ENCODE data around the gene SEC24B. TPM values are rescaled to one million over a fixed set of nuclear protein-coding genes. Genes with fewer than 3 reads are reported as not detected.

Gene SEC24B
- total RNA-seq, 1 donor from 2014 or later: 36.1 TPM

GRCh38 chr4:109494563-109494962, 60.9 kb downstream of the SEC24B start:
- CTCF ChIA-PET: no interaction called here
- no peak overlapping the region for H3K4me3 Mint-ChIP-seq
- POLR2A ChIA-PET: no interaction called here

GRCh38 chr4:109495514-109495913, 61.9 kb downstream of the SEC24B start:
- H3K36me3 Mint-ChIP-seq (ENCODE audit: low read depth): peaks cover 80% of the 10 kb centered on the region
- ChIA-PET POLR2A (interaction anchor here (0.6 kb wide), 1 partner anchor 18 kb away, joined by 3 read pairs; no protein-coding TSS in a partner anchor), CTCF (no interaction called here)
- H3K4me3 Mint-ChIP-seq: no peak overlapping the region
- ATAC-seq (ENCODE audit: low read depth) (no peak), DNase-seq (no peak)
- H3K27ac Mint-ChIP-seq: no peak overlapping the region
- peaks cover 1% of the 10 kb centered on the region for H3K4me1 Mint-ChIP-seq
- H3K27me3 Mint-ChIP-seq: no peaks in the 10 kb centered on the region
- intact Hi-C loops (cut with micrococcal nuclease): no loop called here
- no peaks in the 10 kb centered on the region for H3K9me3 Mint-ChIP-seq
- TF ChIP-seq CTCF (IDR thresholded peaks at IDR 0.05): no peak

More at GRCh38 chr4:109494563-109494962, 60.9 kb downstream of the SEC24B start:
- Mint-ChIP-seq H3K27ac (no peak overlapping the region), H3K36me3 (ENCODE audit: low read depth) (peaks cover 74% of the 10 kb centered on the region), H3K9me3 (no peaks in the 10 kb centered on the region), H3K4me1 (peaks cover 1% of the 10 kb centered on the region), H3K27me3 (no peaks in the 10 kb centered on the region)
- intact Hi-C loops (cut with micrococcal nuclease): no loop called here
- no peak for ATAC-seq (ENCODE audit: low read depth)
- DNase-seq: no peak
- no peak for TF ChIP-seq CTCF (IDR thresholded peaks at IDR 0.05)

- ChIA-PET CTCF (no interaction called here), POLR2A (no interaction called here)
- H3K27ac Mint-ChIP-seq: no peak overlapping the region
- ATAC-seq (ENCODE audit: low read depth) (no peak), DNase-seq (no peak)
- no peaks in the 10 kb centered on the region for H3K9me3 Mint-ChIP-seq
- no peaks in the 10 kb centered on the region for H3K27me3 Mint-ChIP-seq
- H3K36me3 Mint-ChIP-seq (ENCODE audit: low read depth): peaks cover 82% of the 10 kb centered on the region
- intact Hi-C loops (cut with micrococcal nuclease): no loop called here
- H3K4me1 Mint-ChIP-seq: no peaks in the 10 kb centered on the region
- no peak for TF ChIP-seq CTCF (IDR thresholded peaks at IDR 0.05)
- H3K4me3 Mint-ChIP-seq: no peak overlapping the region
Observed at GRCh38 chr4:109496875-109497274, 63.3 kb downstream of the SEC24B start.

- ChIA-PET CTCF (no interaction called here), POLR2A (interaction anchor here (0.5 kb wide), 1 partner anchor 68 kb away, joined by 5 read pairs; no protein-coding TSS in a partner anchor)
- ATAC-seq (ENCODE audit: low read depth) (no peak), DNase-seq (no peak)
- no peak overlapping the region for H3K27ac Mint-ChIP-seq
- H3K27me3 Mint-ChIP-seq: no peaks in the 10 kb centered on the region
- H3K9me3 Mint-ChIP-seq: no peaks in the 10 kb centered on the region
- intact Hi-C loops (cut with micrococcal nuclease): no loop called here
- no peak overlapping the region for H3K4me3 Mint-ChIP-seq
- H3K36me3 Mint-ChIP-seq (ENCODE audit: low read depth): peaks cover 82% of the 10 kb centered on the region
- H3K4me1 Mint-ChIP-seq: no peaks in the 10 kb centered on the region
- TF ChIP-seq CTCF (IDR thresholded peaks at IDR 0.05): no peak
Observed at GRCh38 chr4:109497511-109497910, 63.9 kb downstream of the SEC24B start.

GRCh38 chr4:109499513-109499912, 65.9 kb downstream of the SEC24B start:
- POLR2A ChIA-PET: no interaction called here
- Mint-ChIP-seq H3K9me3 (no peaks in the 10 kb centered on the region), H3K36me3 (ENCODE audit: low read depth) (peaks cover 81% of the 10 kb centered on the region), H3K4me1 (no peaks in the 10 kb centered on the region), H3K27me3 (no peaks in the 10 kb centered on the region), H3K27ac (no peak overlapping the region), H3K4me3 (no peak overlapping the region)
- DNase-seq (no peak), ATAC-seq (ENCODE audit: low read depth) (no peak)
- TF ChIP-seq CTCF (IDR thresholded peaks at IDR 0.05): no peak
- intact Hi-C loops (cut with micrococcal nuclease): no loop called here
- CTCF ChIA-PET: interaction anchor here (2.0 kb wide), 1 partner anchor 66 kb away, joined by 8 read pairs; the partner anchor contains the start of gene SEC24B
